Measurements from ENCODE around the gene DDX5.

DNA sequence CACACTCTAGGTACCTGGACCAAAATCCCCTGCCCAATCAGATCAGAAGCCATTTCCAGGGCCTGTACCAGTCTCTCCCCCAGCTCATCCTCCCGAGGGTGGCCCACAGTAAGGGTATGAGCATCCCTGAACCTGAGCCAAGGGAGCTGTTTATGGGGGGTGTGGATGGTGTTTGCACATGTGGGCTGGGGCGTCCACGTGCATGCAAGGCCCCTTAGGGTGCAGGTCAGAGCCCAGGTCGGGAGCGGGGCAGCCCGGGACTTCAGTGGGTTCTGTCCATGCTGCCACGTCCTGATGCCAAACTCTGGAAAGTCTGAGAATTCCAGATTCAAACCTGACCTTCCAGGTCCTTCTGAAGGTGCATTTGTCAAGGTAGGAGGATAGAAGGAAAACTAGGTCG lies 47.3 kb downstream of the DDX5 start:
- TF ChIP-seq POLR2A (IDR thresholded peaks at IDR 0.05) = no peak
- TF ChIP-seq, protein P1, sequence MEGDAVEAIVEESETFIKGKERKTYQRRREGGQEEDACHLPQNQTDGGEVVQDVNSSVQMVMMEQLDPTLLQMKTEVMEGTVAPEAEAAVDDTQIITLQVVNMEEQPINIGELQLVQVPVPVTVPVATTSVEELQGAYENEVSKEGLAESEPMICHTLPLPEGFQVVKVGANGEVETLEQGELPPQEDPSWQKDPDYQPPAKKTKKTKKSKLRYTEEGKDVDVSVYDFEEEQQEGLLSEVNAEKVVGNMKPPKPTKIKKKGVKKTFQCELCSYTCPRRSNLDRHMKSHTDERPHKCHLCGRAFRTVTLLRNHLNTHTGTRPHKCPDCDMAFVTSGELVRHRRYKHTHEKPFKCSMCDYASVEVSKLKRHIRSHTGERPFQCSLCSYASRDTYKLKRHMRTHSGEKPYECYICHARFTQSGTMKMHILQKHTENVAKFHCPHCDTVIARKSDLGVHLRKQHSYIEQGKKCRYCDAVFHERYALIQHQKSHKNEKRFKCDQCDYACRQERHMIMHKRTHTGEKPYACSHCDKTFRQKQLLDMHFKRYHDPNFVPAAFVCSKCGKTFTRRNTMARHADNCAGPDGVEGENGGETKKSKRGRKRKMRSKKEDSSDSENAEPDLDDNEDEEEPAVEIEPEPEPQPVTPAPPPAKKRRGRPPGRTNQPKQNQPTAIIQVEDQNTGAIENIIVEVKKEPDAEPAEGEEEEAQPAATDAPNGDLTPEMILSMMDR (IDR thresholded peaks at IDR 0.05) = no peak

Measured in esophagus squamous epithelium (tissue), 4 donors.